Fibroblast of the aortic adventitia (primary cell): ENCODE results near the gene RAPGEF6. TPM values are rescaled to one million over a fixed set of nuclear protein-coding genes. Genes with fewer than 3 reads are reported as not detected.

Experiments used
- DNase-seq: peaks from one replicate; pipeline ENCODE4 v3.0.0-alpha.2; 2010; ENCODE audit warnings: low read depth
- H3K4me3 ChIP-seq: 2 replicates; pipeline ENCODE4 v1.5.1; 2011; ENCODE audit warnings: low read depth, mild to moderate bottlenecking, control low read depth, low read length, moderate library complexity
- CTCF ChIP-seq: IDR thresholded peaks from 2 replicates; pipeline ENCODE4 v1.5.1; 2011; ENCODE audit warnings: mild to moderate bottlenecking, low read length, control low read depth, inconsistent platforms; ENCODE audit not compliant: insufficient read depth
- total RNA-seq: library from RNA; depleted of rRNA; stranded (reverse); fragments of >200 nt; gene quantifications from 2 replicates; pipeline ENCODE4 v1.2.3, GENCODE V29; 2012; ENCODE audit warnings: low replicate concordance

RAPGEF6 gene
- total RNA-seq, 1 donor: 17.5 TPM

- no peak overlapping the region for H3K4me3 ChIP-seq
- no peak for TF ChIP-seq CTCF
- no peak for DNase-seq
These were observed 104.2 kb downstream of the RAPGEF6 start for GRCh38 chr5:131530706-131531331.

- no peak overlapping the region for H3K4me3 ChIP-seq
- no peak for TF ChIP-seq CTCF
- DNase-seq: no peak
These were observed 106.3 kb downstream of the RAPGEF6 start for GRCh38 chr5:131528682-131529081.

- peak; percentile 38 for DNase-seq
- H3K4me3 ChIP-seq: no peak overlapping the region
- no peak for TF ChIP-seq CTCF
These were observed 109.2 kb downstream of the RAPGEF6 start for GRCh38 chr5:131525805-131526204.

- DNase-seq: no peak
- TF ChIP-seq CTCF: no peak
- H3K4me3 ChIP-seq: no peak overlapping the region
These were observed 110.6 kb downstream of the RAPGEF6 start for GRCh38 chr5:131524431-131524830.

- H3K4me3 ChIP-seq: no peak overlapping the region
- DNase-seq: no peak
- no peak for TF ChIP-seq CTCF
These were observed 111.4 kb downstream of the RAPGEF6 start for GRCh38 chr5:131523500-131524185.

GRCh38 chr5:131521252-131521651 is 113.8 kb downstream of the RAPGEF6 start:
- H3K4me3 ChIP-seq: no peak overlapping the region
- DNase-seq: peak; percentile 56
- TF ChIP-seq CTCF: no peak

- no peak overlapping the region for H3K4me3 ChIP-seq
- DNase-seq: no peak
- no peak for TF ChIP-seq CTCF
These were observed 119.7 kb downstream of the RAPGEF6 start for GRCh38 chr5:131515348-131515747.
